ENCODE measurements around the gene EMC8. TPM values are rescaled to one million over a fixed set of nuclear protein-coding genes. Genes with fewer than 3 reads are reported as not detected.

Gene EMC8
- polyA plus RNA-seq, 1 of the 3 experiments (the other 2 are of a cell fraction), result 45.9 TPM

- H3K36me3 ChIP-seq (replicated peaks in 1 of 2; ENCODE audit: control insufficient read depth in 1 of 2, insufficient read depth in 2 of 2, low read length in 1 of 2), result no peaks in the 10 kb centered on the region
- WGBS (ENCODE audit: low lambda C conversion rate), result 5% methylated on average over 17 of the region's 22 CpGs
- H4K20me1 ChIP-seq (ENCODE audit: insufficient read depth), result no peaks in the 10 kb centered on the region
- H3K4me3 ChIP-seq (ENCODE audit: low read depth in 2 of 2, low read length in 1 of 2), result no peak overlapping the region
- ChIA-PET CTCF (interaction anchor here (1.5 to 10.0 kb wide), 2 partner anchors 16 to 180 kb away, joined by 4 to 85 read pairs; no protein-coding TSS in a partner anchor), POLR2A (no interaction called here)
- H3K9ac ChIP-seq, result no peak overlapping the region
- H3K79me2 ChIP-seq (ENCODE audit: insufficient read depth), result no peaks in the 10 kb centered on the region
- H3K4me1 ChIP-seq (ENCODE audit: control insufficient read depth in 1 of 2, insufficient read depth in 2 of 2, low read depth in 1 of 2, low read length in 1 of 2), result no peaks in the 10 kb centered on the region
- no peak overlapping the region for H3K27ac ChIP-seq (ENCODE audit: low read depth in 2 of 2, low read length in 1 of 2)
- no peak overlapping the region for H3K4me2 ChIP-seq
- peaks cover 90% of the 10 kb centered on the region for H3K27me3 ChIP-seq (ENCODE audit: insufficient read depth)
- no peaks in the 10 kb centered on the region for H3K9me3 ChIP-seq
- no peaks in the 10 kb centered on the region for H3F3A ChIP-seq (replicated peaks; ENCODE audit: insufficient read depth)
- no peak overlapping the region for H2AFZ ChIP-seq (ENCODE audit: low read depth)
- no peak for TF ChIP-seq RAD21 (IDR thresholded peaks at IDR 0.05; ENCODE audit: low read length)
- no peak for TF ChIP-seq GABPA (IDR thresholded peaks at IDR 0.05; ENCODE audit: low read depth)
- TF ChIP-seq NFIC (IDR thresholded peaks at IDR 0.05; ENCODE audit: borderline replicate concordance), result no peak
- TF ChIP-seq RXRA (IDR thresholded peaks at IDR 0.05; ENCODE audit: borderline replicate concordance, low read depth), result no peak
- no peak for TF ChIP-seq TAF1 (IDR thresholded peaks at IDR 0.05; ENCODE audit: borderline replicate concordance, low read depth, low read length)
- TF ChIP-seq MXI1 (IDR thresholded peaks at IDR 0.05; ENCODE audit: low read depth, low read length), result no peak
- no peak for TF ChIP-seq SIN3A (IDR thresholded peaks at IDR 0.05; ENCODE audit: borderline replicate concordance, low read depth, low read length)
- no peak for TF ChIP-seq TEAD4 (IDR thresholded peaks at IDR 0.05; ENCODE audit: borderline replicate concordance, insufficient read depth)
- no peak for TF ChIP-seq YY1 (IDR thresholded peaks at IDR 0.05; ENCODE audit: low read depth)
- no peak for TF ChIP-seq NRF1 (IDR thresholded peaks at IDR 0.05; ENCODE audit: low read depth, low read length)
- no peak for TF ChIP-seq PBX3 (IDR thresholded peaks at IDR 0.05)
- TF ChIP-seq ZBTB33 (IDR thresholded peaks at IDR 0.05; ENCODE audit: borderline replicate concordance, low read depth), result no peak
- TF ChIP-seq IRF3 (IDR thresholded peaks at IDR 0.05; ENCODE audit: low read depth, low read length), result no peak
- TF ChIP-seq REST (IDR thresholded peaks at IDR 0.05; ENCODE audit: low read depth, low read length), result no peak
- TF ChIP-seq EZH2phosphoT487 (IDR thresholded peaks at IDR 0.05; ENCODE audit: borderline replicate concordance, low read depth), result no peak
- TF ChIP-seq FOXJ3 (CRISPR knock-in tag; IDR thresholded peaks at IDR 0.05), result no peak
- no peak for TF ChIP-seq ELF1 (IDR thresholded peaks at IDR 0.05)
- no peak for TF ChIP-seq TCF12 (IDR thresholded peaks at IDR 0.05)
- no peak for TF ChIP-seq RCOR1 (IDR thresholded peaks at IDR 0.05; ENCODE audit: low read length)
- TF ChIP-seq RFX5 (IDR thresholded peaks at IDR 0.05; ENCODE audit: low read length), result no peak
- DNase-seq, result no peak
- no peaks in the 10 kb centered on the region for H3K9me2 ChIP-seq
Observed at GRCh38 chr16:85835956-85836705, 36.8 kb upstream of the EMC8 start.
